H1 (cell line): ENCODE data around the gene ETNPPL. TPM values are rescaled to one million over a fixed set of nuclear protein-coding genes. Genes with fewer than 3 reads are reported as not detected.

Experiments used
- CTCF ChIA-PET: fragments of 300-600 bp; sonication (Branson Sonifier 250); formaldehyde crosslinking; loops from one replicate; lab custom pipeline; 2021; ENCODE audit not compliant: partially characterized antibody; lab: Charles Lee
- POLR2A ChIA-PET: fragments of 300-600 bp; sonication (Branson Sonifier 250); formaldehyde crosslinking; loops from one replicate; lab custom pipeline; 2021; ENCODE audit warnings: inconsistent platforms; ENCODE audit not compliant: partially characterized antibody; lab: Charles Lee
- DNase-seq, 2 experiments: peaks; one replicate each; pipeline versions ENCODE4 v3.0.0 to v3.0.0-alpha.2; 2010 to 2022; ENCODE audit warnings: low spot score in 2 of 2, low read depth in 1 of 2, mixed read lengths in 1 of 2
- FAIRE-seq: peaks from 2 replicates; lab custom pipeline; 2011; peaks lifted over from hg19 to GRCh38; lab: Jason Lieb, UNC
- H2AFZ ChIP-seq: 2 replicates; pipeline ENCODE4 v1.8.1; 2012; ENCODE audit warnings: low read length, inconsistent platforms
- H2AK5ac ChIP-seq: 2 replicates; pipeline ENCODE4 v1.6.1; 2013; ENCODE audit warnings: low read depth, low read length
- H2BK120ac ChIP-seq: replicated peaks from 2 replicates; pipeline ENCODE3; 2013; ENCODE audit warnings: low read depth, low read length, inconsistent platforms
- H2BK12ac ChIP-seq: 2 replicates; pipeline ENCODE4 v1.6.1; 2013; ENCODE audit warnings: low read depth, low read length
- H2BK15ac ChIP-seq: 2 replicates; pipeline ENCODE4 v1.6.1; 2013; ENCODE audit warnings: low read length
- H2BK20ac ChIP-seq: 2 replicates; pipeline ENCODE4 v1.6.1; 2013; ENCODE audit warnings: low read length
- H2BK5ac ChIP-seq: 2 replicates; pipeline ENCODE4 v1.6.1; 2013; ENCODE audit warnings: low read depth, low read length
- H3K14ac ChIP-seq: 2 replicates; pipeline ENCODE4 v1.6.1; 2013; ENCODE audit warnings: inconsistent platforms; ENCODE audit not compliant: insufficient read length
- H3K18ac ChIP-seq: 2 replicates; pipeline ENCODE4 v1.6.1; 2013; ENCODE audit warnings: low read length; ENCODE audit errors: extremely low read depth
- H3K23ac ChIP-seq: 2 replicates; pipeline ENCODE4 v1.6.1; 2013; ENCODE audit warnings: inconsistent platforms; ENCODE audit not compliant: insufficient read length
- H3K23me2 ChIP-seq: 2 replicates; pipeline ENCODE4 v1.6.1; 2013; ENCODE audit warnings: low read depth, low read length
- H3K27ac ChIP-seq: 2 replicates; pipeline ENCODE4 v1.6.1; 2011; ENCODE audit warnings: low read depth, low read length, inconsistent platforms
- H3K27me3 ChIP-seq, 4 experiments: replicated peaks in 1 of 4; 1 replicate in 1 of 4; 2 replicates in 3 of 4; pipeline versions ENCODE4 v1.6.1 to v1.8.1; 2011 to 2013; ENCODE audit warnings: low read length in 3 of 4, mild to moderate bottlenecking in 3 of 4, inconsistent platforms in 2 of 4, mixed read lengths in 2 of 4, moderate library complexity in 1 of 4; ENCODE audit not compliant: control insufficient read depth in 3 of 4, insufficient read depth in 3 of 4; ENCODE audit errors: extremely low read depth in 1 of 4
- H3K36me3 ChIP-seq, 4 experiments: 2 replicates each; pipeline versions ENCODE4 v1.6.1 to v1.8.1; 2011 to 2013; ENCODE audit warnings: mild to moderate bottlenecking in 4 of 4, low read length in 3 of 4, moderate library complexity in 2 of 4, control low read depth in 1 of 4, inconsistent platforms in 1 of 4; ENCODE audit not compliant: insufficient read depth in 4 of 4, control insufficient read depth in 2 of 4
- H3K4ac ChIP-seq: replicated peaks from 2 replicates; pipeline ENCODE3; 2013; ENCODE audit warnings: low read length, low read depth, mixed read lengths, inconsistent platforms; ENCODE audit not compliant: insufficient read length
- H3K4me1 ChIP-seq, 4 experiments: replicated peaks in 1 of 4; 1 replicate in 1 of 4; 2 replicates in 3 of 4; pipeline versions ENCODE4 v1.6.1 to v1.8.1; 2011 to 2013; ENCODE audit warnings: low read length in 3 of 4, inconsistent platforms in 2 of 4, mixed read lengths in 1 of 4; ENCODE audit not compliant: insufficient read depth in 4 of 4, control insufficient read depth in 3 of 4
- H3K4me2 ChIP-seq, 2 experiments: 2 replicates each; pipeline versions ENCODE4 v1.6.1 to v1.8.1; 2011 to 2013; ENCODE audit warnings: low read depth in 2 of 2, low read length in 2 of 2, control low read depth in 1 of 2, inconsistent platforms in 1 of 2, mild to moderate bottlenecking in 1 of 2; ENCODE audit not compliant: insufficient read depth in 1 of 2
- H3K4me3 ChIP-seq, 4 experiments: fragments of 200-600, 300-600 bp in 1 of 4; sonication (generic), shearing (Covaris generic), sonication (Bioruptor Twin) in 1 of 4; 2 replicates each; pipeline versions ENCODE4 v1.5.1 to v1.8.1; 2011 to 2016; ENCODE audit warnings: low read length in 4 of 4, low read depth in 3 of 4, control low read depth in 2 of 4, inconsistent platforms in 2 of 4, mild to moderate bottlenecking in 2 of 4, mixed read lengths in 1 of 4, moderate library complexity in 1 of 4; ENCODE audit not compliant: insufficient read depth in 2 of 4; ENCODE audit errors: extremely low read depth in 1 of 4
- H3K56ac ChIP-seq: replicated peaks from 2 replicates; pipeline ENCODE3; 2013; ENCODE audit warnings: low read depth, mild to moderate bottlenecking, mixed read lengths, low read length, inconsistent platforms; ENCODE audit not compliant: insufficient read length
- H3K79me1 ChIP-seq: 2 replicates; pipeline ENCODE4 v1.6.1; 2013; ENCODE audit warnings: low read depth, low read length, control low read depth
- H3K79me2 ChIP-seq, 2 experiments: 2 replicates each; pipeline versions ENCODE4 v1.6.1 to v1.8.1; 2012 to 2013; ENCODE audit warnings: low read length in 2 of 2, mild to moderate bottlenecking in 2 of 2, inconsistent platforms in 1 of 2; ENCODE audit not compliant: insufficient read depth in 2 of 2, control insufficient read depth in 1 of 2
- H3K9ac ChIP-seq, 4 experiments: replicated peaks in 1 of 4; 1 replicate in 1 of 4; 2 replicates in 3 of 4; pipeline versions ENCODE4 v1.6.1 to v1.8.1; 2011 to 2013; ENCODE audit warnings: low read depth in 3 of 4, low read length in 3 of 4, control low read depth in 2 of 4, mild to moderate bottlenecking in 2 of 4, moderate library complexity in 2 of 4, inconsistent platforms in 1 of 4; ENCODE audit errors: extremely low read depth in 1 of 4
- H3K9me3 ChIP-seq, 2 experiments: 2 replicates each; pipeline versions ENCODE4 v1.6.1 to v1.8.1; 2012 to 2013; ENCODE audit warnings: mild to moderate bottlenecking in 2 of 2, moderate library complexity in 2 of 2, control low read depth in 1 of 2, inconsistent platforms in 1 of 2, low read depth in 1 of 2, low read length in 1 of 2, mixed read lengths in 1 of 2; ENCODE audit not compliant: insufficient read depth in 2 of 2
- H4K20me1 ChIP-seq, 2 experiments: replicated peaks in 1 of 2; 2 replicates each; pipeline versions ENCODE3 to v1.8.1; 2011 to 2013; ENCODE audit warnings: inconsistent platforms in 2 of 2, low read length in 2 of 2, mild to moderate bottlenecking in 1 of 2; ENCODE audit not compliant: insufficient read depth in 2 of 2, control insufficient read depth in 1 of 2
- H4K5ac ChIP-seq: 2 replicates; pipeline ENCODE4 v1.6.1; 2013; ENCODE audit warnings: low read length, low read depth, mixed read lengths, inconsistent platforms; ENCODE audit not compliant: insufficient read length
- H4K8ac ChIP-seq: 2 replicates; pipeline ENCODE4 v1.8.0; 2013; ENCODE audit warnings: mild to moderate bottlenecking, moderate library complexity, low read length, inconsistent platforms; ENCODE audit not compliant: insufficient read depth; ENCODE audit errors: extremely low read depth
- H4K91ac ChIP-seq: replicated peaks from 2 replicates; pipeline ENCODE3; 2013; ENCODE audit warnings: low read length, mixed read lengths, inconsistent platforms; ENCODE audit not compliant: insufficient read length
- CBX5 ChIP-seq: fragments of 300-800, 300-1000 bp; sonication (generic); IDR thresholded peaks from 2 replicates; pipeline ENCODE4 v1.7.1; 2016; ENCODE audit warnings: antibody characterized with exemption, low read length, low read depth
- HDAC2 ChIP-seq, 2 experiments: fragments of 300-600 bp in 1 of 2; sonication (generic) in 1 of 2; IDR thresholded peaks; 2 replicates each; pipeline ENCODE4 v1.6.1; 2011 to 2012; ENCODE audit warnings: low read depth in 2 of 2, low read length in 2 of 2, mild to moderate bottlenecking in 2 of 2, moderate library complexity in 2 of 2, borderline replicate concordance in 1 of 2, inconsistent platforms in 1 of 2
- SP1 ChIP-seq: IDR thresholded peaks from 2 replicates; pipeline ENCODE4 v1.6.1; 2011; ENCODE audit warnings: low read depth, low read length
- SP2 ChIP-seq: IDR thresholded peaks from 2 replicates; pipeline ENCODE4 v1.6.1; 2012; ENCODE audit warnings: mild to moderate bottlenecking, low read length, inconsistent platforms
- TAF1 ChIP-seq: IDR thresholded peaks from 2 replicates; pipeline ENCODE4 v1.6.1; 2011; ENCODE audit warnings: mild to moderate bottlenecking, low read depth, low read length
- TEAD4 ChIP-seq: IDR thresholded peaks from 2 replicates; pipeline ENCODE4 v1.6.1; 2012; ENCODE audit warnings: low read depth, low read length, inconsistent platforms, mixed read lengths
- WGBS, 2 experiments: shearing (Covaris generic) in 1 of 2; methylation state at CpG; one replicate each; pipeline versions ENCODE4 v1.1.6 to v1.1.7; 2013 to 2015; ENCODE audit warnings: low lambda C conversion rate in 2 of 2, mixed read lengths in 2 of 2, inconsistent platforms in 1 of 2, low coverage in 1 of 2, missing lambda C conversion rate in 1 of 2; ENCODE audit not compliant: insufficient replicate concordance in 2 of 2, insufficient coverage in 1 of 2, insufficient read length in 1 of 2; ENCODE audit errors: extremely low coverage in 1 of 2, missing lambda C conversion rate in 1 of 2; 5-methylcytosine and 5-hydroxymethylcytosine counted together
- polyA plus RNA-seq, 7 experiments: library from polyadenylated mRNA; depleted of rRNA in 3 of 7; stranded (reverse) in 5 of 7; unstranded in 2 of 7; fragments of >200 nt in 5 of 7; fragments of 200-250 nt in 2 of 7; gene quantifications; 1 replicate in 5 of 7; 2 replicates in 1 of 7; 4 replicates in 1 of 7; pipeline versions ENCODE4 v1.2.1 to v1.2.3, GENCODE V29; 2011 to 2013; ENCODE audit warnings: missing spikeins in 2 of 7, mixed read lengths in 2 of 7
- total RNA-seq: library from RNA; stranded (reverse); fragmentation: NEBNext Ultra II Directional; extraction: Animal tissue kit (Norgen Biotek cat#: 25700); gene quantifications from 2 replicates; pipeline ENCODE4 v1.2.1, GENCODE V29; 2021
- TF ChIP-seq, protein P1 (sequence below): IDR thresholded peaks from 2 replicates; pipeline ENCODE4 v1.6.1; 2012; ENCODE audit warnings: low read length, inconsistent platforms

ETNPPL gene
- total and polyA plus RNA-seq, 2 of the 8 experiments (the other 6 are each of a cell fraction or from before 2014, with no cell fraction given): 0.80 to 2.5 TPM

GRCh38 chr4:108766058-108766457 lies 3.2 kb upstream of the ETNPPL start:
- no peak overlapping the region for H3K18ac ChIP-seq
- FAIRE-seq: no peak
- no peak overlapping the region for H2BK5ac ChIP-seq
- H3K79me2 ChIP-seq: no peaks in the 10 kb centered on the region
- 92% methylated on average over 3 of the region's 3 CpGs; no CpG with 5 or more reads in 1 of the 2 experiments for WGBS, 2 experiments
- H4K20me1 ChIP-seq: no peaks in the 10 kb centered on the region
- no peak overlapping the region for H3K4me3 ChIP-seq
- H3K27ac ChIP-seq: no peak overlapping the region
- H3K56ac ChIP-seq: no peak overlapping the region
- no peak for DNase-seq
- no peak overlapping the region for H3K4ac ChIP-seq
- H3K23ac ChIP-seq: no peak overlapping the region
- H2AK5ac ChIP-seq: no peak overlapping the region
- H3K79me1 ChIP-seq: no peaks in the 10 kb centered on the region
- no peak overlapping the region for H3K4me2 ChIP-seq
- POLR2A ChIA-PET: no interaction called here
- CTCF ChIA-PET: no interaction called here
- no peak overlapping the region for H3K9ac ChIP-seq
- no peak overlapping the region for H2BK20ac ChIP-seq
- no peak overlapping the region for H2BK15ac ChIP-seq
- no peak overlapping the region for H4K91ac ChIP-seq
- H3K14ac ChIP-seq: no peak overlapping the region
- peaks cover 0 to 6% (median 3%) of the 10 kb centered on the region in 4 experiments; a peak in 5 of 7 replicates for H3K27me3 ChIP-seq
- peaks cover 0 to 4% (median under 1%) of the 10 kb centered on the region in 4 experiments; a peak in 3 of 7 replicates for H3K4me1 ChIP-seq
- no peaks in the 10 kb centered on the region for H3K9me3 ChIP-seq
- H3K23me2 ChIP-seq: peaks cover 11% of the 10 kb centered on the region
- H2BK120ac ChIP-seq: no peak overlapping the region
- H4K5ac ChIP-seq: no peak overlapping the region
- no peak overlapping the region for H2AFZ ChIP-seq
- no peaks in the 10 kb centered on the region for H3K36me3 ChIP-seq
- TF ChIP-seq SP1 (no peak), SP2 (no peak), TEAD4 (no peak), TAF1 (no peak), HDAC2 (IDR thresholded peaks at IDR 0.05; ENCODE audit: borderline replicate concordance in 1 of 2, low read depth in 2 of 2, low read length in 2 of 2) (no peak), CBX5 (no peak)
- TF ChIP-seq, protein P1, sequence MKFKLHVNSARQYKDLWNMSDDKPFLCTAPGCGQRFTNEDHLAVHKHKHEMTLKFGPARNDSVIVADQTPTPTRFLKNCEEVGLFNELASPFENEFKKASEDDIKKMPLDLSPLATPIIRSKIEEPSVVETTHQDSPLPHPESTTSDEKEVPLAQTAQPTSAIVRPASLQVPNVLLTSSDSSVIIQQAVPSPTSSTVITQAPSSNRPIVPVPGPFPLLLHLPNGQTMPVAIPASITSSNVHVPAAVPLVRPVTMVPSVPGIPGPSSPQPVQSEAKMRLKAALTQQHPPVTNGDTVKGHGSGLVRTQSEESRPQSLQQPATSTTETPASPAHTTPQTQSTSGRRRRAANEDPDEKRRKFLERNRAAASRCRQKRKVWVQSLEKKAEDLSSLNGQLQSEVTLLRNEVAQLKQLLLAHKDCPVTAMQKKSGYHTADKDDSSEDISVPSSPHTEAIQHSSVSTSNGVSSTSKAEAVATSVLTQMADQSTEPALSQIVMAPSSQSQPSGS: no peak
- TF ChIP-seq, all 59 proteins: peak for 0
- no peak overlapping the region for H2BK12ac ChIP-seq
- H4K8ac ChIP-seq: no peak overlapping the region
